Small intestine (tissue), 7 donors: ENCODE measurements around the gene SHF. TPM values are rescaled to one million over a fixed set of nuclear protein-coding genes. Genes with fewer than 3 reads are reported as not detected.

Source experiments
- DNase-seq, 2 donors: peaks; one replicate each; pipeline versions ENCODE4 v3.0.0 to v3.0.0-alpha.2; 2013
- FAIRE-seq: peaks from 2 replicates; lab custom pipeline; 2012; peaks lifted over from hg19 to GRCh38; lab: Jason Lieb, UNC
- H3K27ac ChIP-seq, 3 donors: one replicate each; pipeline ENCODE4 v1.5.1; 2013; ENCODE audit warnings: low read length in 2 of 3, mild to moderate bottlenecking in 2 of 3, control low read depth in 1 of 3, inconsistent platforms in 1 of 3, low read depth in 1 of 3, moderate library complexity in 1 of 3
- H3K27me3 ChIP-seq, 3 donors: one replicate each; pipeline ENCODE4 v1.6.1; 2013; ENCODE audit warnings: low read length in 3 of 3, inconsistent platforms in 1 of 3; ENCODE audit not compliant: control insufficient read depth in 3 of 3, insufficient read depth in 3 of 3
- H3K36me3 ChIP-seq, 3 donors: one replicate each; pipeline ENCODE4 v1.6.1; 2013; ENCODE audit warnings: low read length in 3 of 3, inconsistent platforms in 1 of 3, low read depth in 1 of 3, mild to moderate bottlenecking in 1 of 3, moderate library complexity in 1 of 3; ENCODE audit not compliant: control insufficient read depth in 3 of 3, insufficient read depth in 2 of 3
- H3K4me1 ChIP-seq, 3 donors: one replicate each; pipeline ENCODE4 v1.6.1; 2013; ENCODE audit warnings: low read length in 2 of 3, inconsistent platforms in 1 of 3, low read depth in 1 of 3, mild to moderate bottlenecking in 1 of 3, moderate library complexity in 1 of 3; ENCODE audit not compliant: control insufficient read depth in 3 of 3, insufficient read depth in 2 of 3
- H3K4me3 ChIP-seq, 3 donors: one replicate each; pipeline ENCODE4 v1.5.1; 2013; ENCODE audit warnings: low read length in 3 of 3, control low read depth in 1 of 3, inconsistent platforms in 1 of 3, low read depth in 1 of 3, mild to moderate bottlenecking in 1 of 3, moderate library complexity in 1 of 3
- H3K9me3 ChIP-seq, 2 donors: one replicate each; pipeline ENCODE4 v1.6.1; 2013; ENCODE audit warnings: low read depth in 1 of 2, low read length in 1 of 2; ENCODE audit not compliant: control insufficient read depth in 2 of 2, insufficient read depth in 1 of 2
- WGBS, 3 donors: extraction: QIAGEN DNeasy Blood & Tissue Kit; methylation state at CpG; one replicate each; pipeline ENCODE4 v1.1.7; 2013; 5-methylcytosine and 5-hydroxymethylcytosine counted together
- polyA plus RNA-seq, 4 donors: library from polyadenylated mRNA; stranded (reverse) in 3 of 4; unstranded in 1 of 4; fragments of 200-250 nt in 3 of 4; fragments of 120-200 nt in 1 of 4; gene quantifications; one replicate each; pipeline versions ENCODE4 v1.2.1 to v1.2.3, GENCODE V29; 2013
- donor health status: healthy with polysubstance abuse.
- donor health status: control.
- donor health status: control.
- donor health status: Bipolar disorder and iron deficiency.
- donor health status: healthy.

Gene SHF
- polyA plus RNA-seq, 4 donors: 9.5 to 25.0 (median 11.6) TPM

- DNase-seq: no peak
- WGBS, 3 donors: 82 to 89% (median 83%) methylated on average over 9 of the region's 9 CpGs
Measured at GRCh38 chr15:45168751-45169551, 18.8 kb downstream of the SHF start.

GRCh38 chr15:45168286-45168685, 19.5 kb downstream of the SHF start:
- no peak overlapping the region for H3K4me3 ChIP-seq
- H3K27me3 ChIP-seq: no peaks in the 10 kb centered on the region
- peak overlapping the region in 1 of 3 donors; percentile 96 for H3K27ac ChIP-seq
- FAIRE-seq (no peak), DNase-seq (no peak)
- 93 to 95% (median 95%) methylated on average over 4 of the region's 4 CpGs for WGBS, 3 donors
- no peaks in the 10 kb centered on the region for H3K9me3 ChIP-seq
- H3K4me1 ChIP-seq: peaks cover 0 to 3% (median under 1%) of the 10 kb centered on the region in 3 donors
- H3K36me3 ChIP-seq: peaks cover 0 to 33% (median 2%) of the 10 kb centered on the region in 3 donors

More at GRCh38 chr15:45168751-45169551, 18.8 kb downstream of the SHF start:
- Histone ChIP-seq H3K36me3 (peaks cover 0 to 38% (median 2%) of the 10 kb centered on the region in 3 donors), H3K4me1 (peaks cover 0 to 3% (median 0%) of the 10 kb centered on the region in 3 donors), H3K27me3 (no peaks in the 10 kb centered on the region), H3K9me3 (no peaks in the 10 kb centered on the region), H3K4me3 (no peak overlapping the region), H3K27ac (no peak overlapping the region)
- FAIRE-seq: no peak

GRCh38 chr15:45167631-45168205, 20.0 kb downstream of the SHF start:
- FAIRE-seq (no peak), DNase-seq (no peak)
- H3K36me3 ChIP-seq: peaks cover 0 to 28% (median 0%) of the 10 kb centered on the region in 3 donors
- peaks cover 0 to 3% (median 3%) of the 10 kb centered on the region in 3 donors for H3K4me1 ChIP-seq
- no peaks in the 10 kb centered on the region for H3K9me3 ChIP-seq
- WGBS, 3 donors: 63 to 68% (median 64%) methylated on average over 9 of the region's 9 CpGs
- H3K27ac ChIP-seq: peak overlapping the region; percentile 81 to 96 (median 89)
- H3K27me3 ChIP-seq: no peaks in the 10 kb centered on the region
- peak overlapping the region; percentile 54 to 70 (median 68) for H3K4me3 ChIP-seq

- no peaks in the 10 kb centered on the region for H3K27me3 ChIP-seq
- H3K4me3 ChIP-seq: peak overlapping the region; percentile 54 to 70 (median 68)
- no peaks in the 10 kb centered on the region for H3K9me3 ChIP-seq
- peaks cover 0 to 3% (median 3%) of the 10 kb centered on the region in 3 donors for H3K4me1 ChIP-seq
- H3K36me3 ChIP-seq: peaks cover 0 to 22% (median 0%) of the 10 kb centered on the region in 3 donors
- H3K27ac ChIP-seq: peak overlapping the region; percentile 81 to 96 (median 89)
- FAIRE-seq (no peak), DNase-seq (peak; percentile 86)
- 0 to 1% (median 1%) methylated on average over 46 to 79 of the region's 79 CpGs for WGBS, 3 donors
Measured at GRCh38 chr15:45166834-45167630, 20.7 kb downstream of the SHF start.

DNA sequence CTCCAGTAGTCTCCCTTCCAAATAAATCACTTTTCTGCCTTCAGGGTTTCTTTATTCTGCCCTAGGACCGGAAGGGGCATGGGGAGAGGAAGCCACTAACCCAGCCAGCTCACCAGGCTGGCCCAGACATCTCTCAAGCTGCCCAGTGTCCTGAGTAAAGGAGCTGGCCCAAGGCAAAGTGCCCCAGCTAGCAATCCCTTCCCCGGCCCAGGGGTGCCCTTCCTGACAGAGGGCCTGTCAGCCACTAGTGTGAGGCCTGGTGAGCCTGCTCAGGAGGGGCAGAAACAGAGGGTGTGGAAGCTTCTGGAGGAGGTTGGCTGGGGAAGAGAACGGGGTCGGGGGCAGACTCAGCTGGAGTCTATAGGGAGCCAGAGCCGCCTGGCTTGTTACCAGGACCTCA, 22.2 kb downstream of the SHF start:
- FAIRE-seq (no peak), DNase-seq (no peak)
- 68 to 83% (median 83%) methylated on average over 5 of the region's 5 CpGs for WGBS, 3 donors
- no peaks in the 10 kb centered on the region for H3K9me3 ChIP-seq
- peak overlapping the region in 1 of 3 donors; percentile 96 for H3K27ac ChIP-seq
- H3K27me3 ChIP-seq: no peaks in the 10 kb centered on the region
- peaks cover 0 to 16% (median 0%) of the 10 kb centered on the region in 3 donors for H3K36me3 ChIP-seq
- peaks cover 0 to 3% (median 3%) of the 10 kb centered on the region in 3 donors for H3K4me1 ChIP-seq
- no peak overlapping the region for H3K4me3 ChIP-seq

DNA sequence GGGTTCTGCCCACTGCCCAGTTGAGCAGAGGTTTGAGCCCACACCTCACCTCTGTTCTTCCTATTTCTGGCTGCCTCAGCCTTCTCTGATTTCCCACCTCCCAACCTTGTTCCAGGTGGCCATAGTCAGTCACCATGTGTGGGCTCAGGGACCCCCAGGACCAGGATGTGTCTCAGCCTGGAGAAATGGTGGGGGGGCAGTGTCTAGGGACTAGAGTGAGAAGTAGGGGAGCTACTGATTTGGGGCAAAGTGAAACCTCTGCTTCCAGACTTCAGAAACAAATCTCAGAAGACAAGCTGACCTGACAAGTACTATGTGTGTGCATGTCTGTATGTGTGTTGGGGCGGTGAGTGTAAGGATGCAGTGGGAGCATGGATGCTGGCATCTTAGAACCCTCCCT, 22.9 kb downstream of the SHF start:
- H3K9me3 ChIP-seq: no peaks in the 10 kb centered on the region
- DNase-seq: no peak
- H3K36me3 ChIP-seq: peaks cover 0 to 15% (median 0%) of the 10 kb centered on the region in 3 donors
- no peak overlapping the region for H3K4me3 ChIP-seq
- no peaks in the 10 kb centered on the region for H3K27me3 ChIP-seq
- WGBS, 3 donors: 73 to 100% (median 97%) methylated on average over 1 of the region's 1 CpG
- H3K4me1 ChIP-seq: peaks cover 0 to 3% (median 3%) of the 10 kb centered on the region in 3 donors
- no peak for FAIRE-seq
- no peak overlapping the region for H3K27ac ChIP-seq

- Histone ChIP-seq H3K27ac (no peak overlapping the region), H3K9me3 (no peaks in the 10 kb centered on the region), H3K4me3 (no peak overlapping the region), H3K36me3 (peaks cover 0 to 9% (median 0%) of the 10 kb centered on the region in 3 donors), H3K27me3 (no peaks in the 10 kb centered on the region), H3K4me1 (peaks cover 0 to 3% (median 3%) of the 10 kb centered on the region in 3 donors)
- FAIRE-seq (no peak), DNase-seq (no peak)
- WGBS, 3 donors: 69 to 84% (median 84%) methylated on average over 9 of the region's 9 CpGs
Measured at GRCh38 chr15:45163508-45163856, 24.3 kb downstream of the SHF start.
